ENCODE measurements around the gene CISD1. TPM values are rescaled to one million over a fixed set of nuclear protein-coding genes. Genes with fewer than 3 reads are reported as not detected.

The CISD1 gene
- total and polyA plus RNA-seq, 9 donors, result 10.6 to 35.7 (median 25.5) TPM

DNA sequence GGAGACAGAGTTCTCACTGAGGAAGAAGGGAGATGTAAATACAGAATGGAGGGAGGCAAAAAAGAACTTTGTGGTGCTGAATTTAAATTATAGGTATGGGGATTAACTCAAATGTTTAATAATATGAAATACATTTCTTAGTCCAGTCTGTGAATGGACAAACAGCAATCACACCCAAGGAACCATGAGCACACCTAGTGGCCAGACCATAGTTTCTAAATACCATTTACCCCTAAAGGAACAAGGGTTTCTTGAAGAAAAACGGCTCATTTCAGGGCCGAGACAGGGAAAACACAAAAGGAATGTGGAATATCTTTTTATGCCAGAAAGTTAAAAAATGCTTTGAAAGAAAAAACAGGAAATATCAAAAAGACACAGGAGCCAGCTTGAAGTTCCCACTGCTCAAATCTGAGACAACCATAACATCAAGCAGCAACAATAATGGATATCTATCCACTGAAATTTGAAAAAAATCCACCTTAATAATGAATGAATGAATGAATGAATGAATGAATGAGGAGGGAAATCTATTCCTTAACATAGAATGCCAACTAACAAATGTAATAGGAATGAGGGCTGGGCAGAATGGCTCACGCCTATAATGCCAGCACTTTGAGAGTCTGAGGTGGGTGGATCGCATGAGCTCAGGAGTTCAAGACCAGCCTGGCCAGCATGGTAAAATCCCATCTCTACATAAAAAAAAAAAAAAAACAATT is 9.8 kb upstream of the CISD1 start:
- Histone ChIP-seq H3K27ac (no peak overlapping the region), H3K4me3 (no peak overlapping the region), H3K36me3 (no peaks in the 10 kb centered on the region), H3K27me3 (no peaks in the 10 kb centered on the region), H3K9me3 (no peaks in the 10 kb centered on the region), H3K4me1 (ENCODE audit: insufficient read depth) (no peaks in the 10 kb centered on the region)
- 73 to 83% (median 79%) methylated on average over 4 of the region's 4 CpGs for WGBS, 3 donors
- TF ChIP-seq EP300 (IDR thresholded peaks at IDR 0.05), result no peak
- TF ChIP-seq POLR2A (IDR thresholded peaks at IDR 0.05), result no peak
- TF ChIP-seq, protein P1, sequence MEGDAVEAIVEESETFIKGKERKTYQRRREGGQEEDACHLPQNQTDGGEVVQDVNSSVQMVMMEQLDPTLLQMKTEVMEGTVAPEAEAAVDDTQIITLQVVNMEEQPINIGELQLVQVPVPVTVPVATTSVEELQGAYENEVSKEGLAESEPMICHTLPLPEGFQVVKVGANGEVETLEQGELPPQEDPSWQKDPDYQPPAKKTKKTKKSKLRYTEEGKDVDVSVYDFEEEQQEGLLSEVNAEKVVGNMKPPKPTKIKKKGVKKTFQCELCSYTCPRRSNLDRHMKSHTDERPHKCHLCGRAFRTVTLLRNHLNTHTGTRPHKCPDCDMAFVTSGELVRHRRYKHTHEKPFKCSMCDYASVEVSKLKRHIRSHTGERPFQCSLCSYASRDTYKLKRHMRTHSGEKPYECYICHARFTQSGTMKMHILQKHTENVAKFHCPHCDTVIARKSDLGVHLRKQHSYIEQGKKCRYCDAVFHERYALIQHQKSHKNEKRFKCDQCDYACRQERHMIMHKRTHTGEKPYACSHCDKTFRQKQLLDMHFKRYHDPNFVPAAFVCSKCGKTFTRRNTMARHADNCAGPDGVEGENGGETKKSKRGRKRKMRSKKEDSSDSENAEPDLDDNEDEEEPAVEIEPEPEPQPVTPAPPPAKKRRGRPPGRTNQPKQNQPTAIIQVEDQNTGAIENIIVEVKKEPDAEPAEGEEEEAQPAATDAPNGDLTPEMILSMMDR (IDR thresholded peaks at IDR 0.05), result no peak
- no peak for DNase-seq
- intact Hi-C loops (cut with DNase I), result no loop called here

DNA sequence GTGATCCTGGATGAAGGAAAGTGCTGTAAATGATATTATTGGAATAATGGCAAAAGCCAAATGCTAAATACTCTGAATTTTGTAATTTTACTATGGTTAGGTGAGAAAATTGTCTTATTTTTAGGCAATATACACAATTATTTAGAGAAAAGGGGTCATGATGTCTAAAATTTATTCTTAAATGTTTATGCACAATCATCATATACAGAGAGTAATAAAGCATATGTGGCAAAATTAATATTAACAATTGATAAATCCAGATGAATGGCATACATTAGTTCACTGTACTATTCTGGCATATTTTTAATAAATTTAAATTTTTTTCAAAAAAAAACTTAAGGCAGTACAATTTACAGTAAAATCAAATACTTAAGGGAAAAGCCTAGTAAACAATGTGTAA is 8.6 kb upstream of the CISD1 start:
- TF ChIP-seq POLR2A (IDR thresholded peaks at IDR 0.05) (no peak), EP300 (IDR thresholded peaks at IDR 0.05) (no peak)
- TF ChIP-seq, protein P1 (IDR thresholded peaks at IDR 0.05), result no peak
- no peaks in the 10 kb centered on the region for H3K27me3 ChIP-seq
- H3K36me3 ChIP-seq, result no peaks in the 10 kb centered on the region
- no peaks in the 10 kb centered on the region for H3K4me1 ChIP-seq (ENCODE audit: insufficient read depth)
- no peak overlapping the region for H3K4me3 ChIP-seq
- no peak for DNase-seq
- intact Hi-C loops (cut with DNase I), result no loop called here
- no peak overlapping the region for H3K27ac ChIP-seq
- no peaks in the 10 kb centered on the region for H3K9me3 ChIP-seq

DNA sequence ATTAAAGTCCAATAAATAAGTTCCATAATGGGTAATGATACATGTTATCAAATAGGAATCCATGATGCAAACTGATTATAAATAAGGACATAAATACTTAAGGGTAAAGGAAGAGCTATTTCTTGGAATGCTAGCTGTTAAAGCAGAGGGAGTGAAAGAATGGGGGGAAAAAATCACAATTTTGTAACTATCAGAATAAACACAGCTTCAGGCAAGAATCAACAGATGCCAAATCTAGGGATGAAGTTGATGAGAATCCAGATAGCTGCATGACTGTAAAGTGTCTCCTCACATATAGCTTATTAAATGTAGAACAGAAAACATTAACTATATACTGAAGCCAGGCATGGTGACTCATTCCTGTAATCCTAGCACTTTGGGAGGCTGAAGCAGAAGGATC is 6.2 kb upstream of the CISD1 start:
- Histone ChIP-seq H3K4me3 (no peak overlapping the region), H3K9me3 (no peaks in the 10 kb centered on the region), H3K27ac (no peak overlapping the region), H3K4me1 (ENCODE audit: insufficient read depth) (no peaks in the 10 kb centered on the region), H3K27me3 (no peaks in the 10 kb centered on the region), H3K36me3 (no peaks in the 10 kb centered on the region)
- no peak for DNase-seq
- TF ChIP-seq, protein P1 (IDR thresholded peaks at IDR 0.05), result no peak
- TF ChIP-seq POLR2A (IDR thresholded peaks at IDR 0.05), result no peak
- TF ChIP-seq EP300 (IDR thresholded peaks at IDR 0.05), result no peak
- intact Hi-C loops (cut with DNase I), result no loop called here

DNA sequence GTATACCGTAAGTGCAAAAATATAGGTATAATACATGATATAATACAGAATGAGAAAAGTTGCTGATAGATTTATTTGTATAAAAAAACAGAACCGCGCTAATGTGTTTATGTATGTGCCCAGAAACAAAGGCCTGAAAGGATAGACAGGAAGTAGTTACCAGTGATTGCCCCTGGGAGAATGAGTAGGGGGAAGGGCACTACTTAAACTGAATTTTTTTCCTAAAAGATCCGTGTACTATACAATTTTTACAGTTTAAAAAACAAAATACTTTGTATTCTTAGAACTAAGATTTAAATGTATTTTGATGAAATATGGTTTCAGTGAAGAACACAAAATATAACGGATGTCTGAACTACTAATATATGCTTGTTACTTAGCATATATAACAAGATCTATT is 4.2 kb upstream of the CISD1 start:
- H3K27ac ChIP-seq, result no peak overlapping the region
- no peak overlapping the region for H3K4me3 ChIP-seq
- intact Hi-C loops (cut with DNase I), result no loop called here
- H3K27me3 ChIP-seq, result no peaks in the 10 kb centered on the region
- H3K9me3 ChIP-seq, result no peaks in the 10 kb centered on the region
- WGBS, 3 donors, result 85 to 89% (median 87%) methylated on average over 5 of the region's 5 CpGs
- no peak for DNase-seq
- H3K4me1 ChIP-seq (ENCODE audit: insufficient read depth), result no peaks in the 10 kb centered on the region
- no peaks in the 10 kb centered on the region for H3K36me3 ChIP-seq
- TF ChIP-seq, protein P1 (IDR thresholded peaks at IDR 0.05), result no peak
- no peak for TF ChIP-seq EP300 (IDR thresholded peaks at IDR 0.05)
- no peak for TF ChIP-seq POLR2A (IDR thresholded peaks at IDR 0.05)
